ENCODE results near the gene PARVG. TPM values are rescaled to one million over a fixed set of nuclear protein-coding genes. Genes with fewer than 3 reads are reported as not detected.

The PARVG gene
- total and polyA plus RNA-seq, 2 of the 13 experiments (the other 11 are each of a cell fraction or from before 2014, with no cell fraction given), result not detected

DNA sequence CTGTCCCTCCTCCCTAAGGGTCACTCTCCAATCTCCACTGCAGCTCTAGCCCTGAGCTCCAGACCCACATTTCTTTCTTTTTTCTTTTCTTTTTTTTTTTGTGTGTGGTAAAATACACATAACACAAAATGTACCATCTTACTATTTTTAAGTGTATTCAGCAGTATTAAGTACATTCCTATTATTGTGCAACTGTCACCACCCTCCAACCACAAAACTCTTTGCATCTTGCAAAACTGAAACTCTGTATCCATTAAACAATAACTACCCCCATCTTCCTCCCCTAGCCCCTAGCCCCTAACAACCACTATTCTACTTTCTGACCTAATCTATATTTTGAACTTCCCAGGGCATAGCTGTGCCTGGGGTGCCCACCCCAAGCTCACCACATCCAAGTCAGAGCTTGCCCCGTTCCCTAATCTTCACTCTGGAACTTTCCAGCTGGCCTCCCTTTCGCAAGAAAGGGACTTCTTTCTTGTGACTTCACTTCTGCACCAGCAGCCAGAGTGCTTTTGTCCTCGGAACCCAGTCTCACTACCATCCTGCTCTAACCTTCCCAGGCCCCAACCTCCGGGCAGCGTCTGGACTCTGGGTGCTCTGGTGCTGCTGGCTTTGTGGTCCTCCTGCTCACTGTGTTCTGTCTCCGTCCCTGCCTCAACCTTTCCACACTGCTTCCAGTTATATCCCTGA lies 30.7 kb downstream of the PARVG start:
- Histone ChIP-seq H3K9me3 (ENCODE audit: low read length) (no peaks in the 10 kb centered on the region), H3K79me2 (ENCODE audit: insufficient read depth, low read length) (no peaks in the 10 kb centered on the region), H3K4me1 (ENCODE audit: insufficient read depth, low read length) (no peaks in the 10 kb centered on the region), H4K20me1 (ENCODE audit: insufficient read depth, low read length) (no peaks in the 10 kb centered on the region), H3K27me3 (ENCODE audit: control insufficient read depth in 1 of 2, insufficient read depth in 2 of 2, low read length in 2 of 2) (no peaks in the 10 kb centered on the region; a peak in 1 of 5 replicates), H3K4me2 (ENCODE audit: low read depth, low read length) (no peak overlapping the region), H3K36me3 (replicated peaks in 1 of 2; ENCODE audit: control insufficient read depth in 1 of 2, insufficient read depth in 2 of 2, low read length in 2 of 2) (no peaks in the 10 kb centered on the region), H2AFZ (ENCODE audit: low read length) (no peak overlapping the region), H3K27ac (ENCODE audit: extremely low read length, insufficient read depth, low read length) (no peak overlapping the region), H3K4me3 (replicated peaks in 1 of 3; ENCODE audit: insufficient read depth in 1 of 3, low read depth in 2 of 3, low read length in 3 of 3) (no peak overlapping the region), H3K9ac (ENCODE audit: insufficient read depth, low read depth, low read length) (no peak overlapping the region)
- ATAC-seq, result no peak
- intact Hi-C loops (cut with micrococcal nuclease; ENCODE audit: unreplicated experiment) (no loop called here), in situ Hi-C loops (cut with HindIII; ENCODE audit: extremely low pct_ligation_motif_present, low pct_unique_long_range_greater_than_20kb) (no loop called here)
- FAIRE-seq, result no peak
- BruUV-seq (replicated peaks), result no TSS peak
- TF ChIP-seq, protein P1, sequence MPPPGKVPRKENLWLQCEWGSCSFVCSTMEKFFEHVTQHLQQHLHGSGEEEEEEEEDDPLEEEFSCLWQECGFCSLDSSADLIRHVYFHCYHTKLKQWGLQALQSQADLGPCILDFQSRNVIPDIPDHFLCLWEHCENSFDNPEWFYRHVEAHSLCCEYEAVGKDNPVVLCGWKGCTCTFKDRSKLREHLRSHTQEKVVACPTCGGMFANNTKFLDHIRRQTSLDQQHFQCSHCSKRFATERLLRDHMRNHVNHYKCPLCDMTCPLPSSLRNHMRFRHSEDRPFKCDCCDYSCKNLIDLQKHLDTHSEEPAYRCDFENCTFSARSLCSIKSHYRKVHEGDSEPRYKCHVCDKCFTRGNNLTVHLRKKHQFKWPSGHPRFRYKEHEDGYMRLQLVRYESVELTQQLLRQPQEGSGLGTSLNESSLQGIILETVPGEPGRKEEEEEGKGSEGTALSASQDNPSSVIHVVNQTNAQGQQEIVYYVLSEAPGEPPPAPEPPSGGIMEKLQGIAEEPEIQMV (CRISPR knock-in tag; IDR thresholded peaks at IDR 0.05; ENCODE audit: low read depth), result no peak
- TF ChIP-seq ZNF430 (CRISPR knock-in tag; IDR thresholded peaks at IDR 0.05) (no peak), ZNF441 (CRISPR knock-in tag; IDR thresholded peaks at IDR 0.05; ENCODE audit: borderline replicate concordance) (no peak)
- TF ChIP-seq, protein P2, sequence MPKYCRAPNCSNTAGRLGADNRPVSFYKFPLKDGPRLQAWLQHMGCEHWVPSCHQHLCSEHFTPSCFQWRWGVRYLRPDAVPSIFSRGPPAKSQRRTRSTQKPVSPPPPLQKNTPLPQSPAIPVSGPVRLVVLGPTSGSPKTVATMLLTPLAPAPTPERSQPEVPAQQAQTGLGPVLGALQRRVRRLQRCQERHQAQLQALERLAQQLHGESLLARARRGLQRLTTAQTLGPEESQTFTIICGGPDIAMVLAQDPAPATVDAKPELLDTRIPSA (CRISPR knock-in tag; IDR thresholded peaks at IDR 0.05; ENCODE audit: borderline replicate concordance), result no peak
- ChIA-PET CTCF (ENCODE audit: low intra/inter-chr PET ratio, low total read pairs) (no interaction called here), POLR2A (no interaction called here)
- WGBS (ENCODE audit: low lambda C conversion rate), result 9% methylated on average over 6 of the region's 6 CpGs
- DNase-seq (ENCODE audit: low spot score), result no peak
